Limb (tissue), 2 donors: ENCODE data around the gene TRIM15.

Experiments used
- DNase-seq, 2 donors: peaks; one replicate each; pipeline ENCODE4 v3.0.0-alpha.2; 2016; ENCODE audit errors: extremely low spot score in 2 of 2

TRIM15 gene

DNA sequence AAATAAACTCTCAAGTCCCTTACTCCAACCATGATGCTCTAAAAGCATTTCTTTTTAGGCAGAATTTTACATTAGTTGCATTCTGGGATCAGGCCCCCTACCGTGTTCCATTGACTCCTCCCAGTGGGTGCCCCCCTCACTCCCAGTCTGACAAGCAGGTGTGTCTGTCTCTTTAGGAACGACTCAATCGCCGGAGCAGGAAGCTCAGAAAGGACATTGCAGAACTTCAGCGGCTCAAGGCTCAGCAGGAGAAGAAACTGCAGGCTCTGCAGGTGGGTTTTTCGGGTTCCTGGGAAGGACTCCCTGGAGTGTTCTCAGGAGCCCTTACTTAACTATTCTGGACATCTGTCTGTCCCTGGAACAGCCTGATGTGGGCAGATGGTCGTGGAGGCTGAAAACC, 17.5 kb upstream of the TRIM15 start:
- DNase-seq = no peak

DNA sequence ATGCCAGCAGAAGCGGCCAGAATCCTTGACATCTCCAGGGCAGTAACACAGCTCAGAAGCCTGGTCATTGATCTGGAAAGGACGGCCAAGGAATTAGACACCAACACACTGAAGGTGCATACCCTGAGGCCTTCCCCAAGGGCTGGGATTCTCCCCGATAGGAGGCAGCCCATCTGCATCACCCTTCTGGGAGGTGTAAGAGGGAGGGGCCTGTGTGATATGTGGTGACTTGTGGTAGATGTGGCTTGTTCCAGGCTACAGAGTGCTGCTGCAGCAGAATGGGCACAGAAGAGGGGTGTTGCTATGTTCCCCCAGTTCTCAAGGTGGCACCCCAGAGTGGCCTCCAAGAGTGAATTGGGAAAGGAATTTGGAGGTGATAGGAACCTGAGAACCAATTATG, 16.2 kb upstream of the TRIM15 start:
- DNase-seq = no peak

DNA sequence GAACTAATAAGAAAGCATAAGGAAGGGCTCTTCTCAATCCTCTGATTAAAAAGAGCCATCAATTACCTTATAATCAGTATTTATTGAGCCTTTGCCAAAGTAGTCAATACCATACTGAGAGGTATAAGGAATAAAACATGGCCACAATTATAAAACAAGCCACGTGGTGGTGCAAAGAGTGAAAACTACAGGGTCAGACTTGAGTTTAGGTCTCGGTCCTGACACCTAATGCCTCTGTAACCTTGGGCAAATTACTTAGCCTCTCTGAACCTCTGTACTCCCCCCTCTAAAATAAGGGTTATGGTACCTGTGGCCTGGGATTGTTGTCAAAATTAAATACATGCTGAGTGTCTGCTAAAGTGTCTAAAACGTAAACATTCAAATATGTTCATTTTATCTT, 14.1 kb upstream of the TRIM15 start:
- no peak for DNase-seq

DNA sequence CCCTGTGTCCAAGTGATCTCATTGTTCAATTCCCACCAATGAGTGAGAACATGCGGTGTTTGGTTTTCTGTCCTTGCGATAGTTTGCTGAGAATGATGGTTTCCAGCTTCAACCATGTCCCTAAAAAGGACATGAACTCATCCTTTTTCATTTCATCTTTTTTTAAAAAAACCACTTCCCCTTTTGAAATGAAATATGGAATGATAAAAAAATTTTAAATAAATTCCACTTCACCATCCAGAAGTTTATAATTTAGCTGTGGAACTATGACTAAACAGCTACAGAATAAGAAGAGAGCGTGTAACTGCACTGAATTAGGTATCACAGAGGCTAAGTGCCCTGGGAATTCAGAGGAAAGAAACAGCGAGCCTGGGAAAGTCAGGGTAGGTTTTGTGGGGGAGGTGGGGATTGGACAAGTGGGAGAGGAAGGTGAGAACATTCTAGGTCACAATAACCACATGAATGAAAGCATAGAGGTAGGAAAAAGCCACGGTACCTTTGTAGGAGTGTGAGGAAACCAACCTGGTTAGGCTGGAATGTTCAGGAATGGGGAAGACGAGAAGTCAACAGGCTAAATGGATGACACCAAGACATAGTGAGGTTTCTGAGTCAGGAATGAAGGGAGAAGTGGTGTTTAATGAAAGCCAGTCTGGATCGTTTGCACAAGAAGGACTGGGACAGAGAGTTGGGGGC, 13.3 kb upstream of the TRIM15 start:
- DNase-seq = no peak

DNA sequence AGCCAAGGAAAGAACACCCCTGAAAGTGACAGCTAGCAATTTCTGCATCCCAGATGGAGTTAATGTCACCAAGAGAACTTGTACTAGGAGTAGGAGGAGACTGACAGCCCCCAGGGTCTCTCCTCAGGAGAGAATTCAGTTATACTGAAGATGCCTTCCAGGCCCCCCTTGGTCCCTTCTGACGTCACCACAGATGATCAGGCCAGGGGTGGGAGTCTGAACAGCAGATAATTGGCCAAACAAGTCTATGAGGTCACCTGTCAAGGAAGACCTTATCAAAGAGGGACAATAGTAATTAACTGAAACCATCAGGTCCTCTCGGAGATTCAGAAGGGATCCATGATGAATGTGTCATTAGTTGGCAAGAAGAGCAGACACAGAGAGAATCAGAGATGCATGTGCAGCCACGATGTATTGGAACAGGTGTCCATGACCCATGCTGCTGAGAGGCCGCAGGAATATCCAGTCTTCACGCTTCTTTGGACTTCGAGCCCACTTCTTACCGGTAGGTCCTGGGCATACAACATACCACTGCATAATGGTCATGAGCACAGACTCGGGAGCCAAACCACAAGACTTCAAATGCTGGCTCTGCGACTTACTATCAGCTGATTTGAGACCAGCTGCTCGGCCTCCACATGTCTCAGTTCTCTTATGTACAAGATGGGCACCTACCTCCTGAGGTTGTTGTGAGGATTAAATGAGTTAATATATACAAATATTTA, 12.5 kb upstream of the TRIM15 start:
- DNase-seq = no peak

DNA sequence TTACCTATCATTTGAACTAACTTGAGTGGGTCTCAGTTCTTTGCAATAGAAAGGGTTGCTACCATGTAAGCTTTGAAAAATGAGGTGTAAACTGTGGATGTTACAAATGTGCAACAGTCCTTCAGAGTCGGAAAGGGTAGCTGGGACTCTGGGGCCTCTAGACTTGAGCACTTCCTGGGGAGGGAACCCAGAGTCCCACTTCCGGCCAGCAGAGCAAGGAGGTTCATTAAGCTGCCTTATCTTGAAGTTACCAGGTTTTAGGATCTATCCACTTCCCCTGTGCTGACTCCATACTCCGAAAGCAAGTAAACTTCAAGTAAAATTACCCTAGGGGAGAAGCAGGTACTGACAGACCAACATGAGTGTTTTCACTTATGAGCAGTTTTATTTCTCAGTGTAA, 11.8 kb upstream of the TRIM15 start:
- DNase-seq = no peak

DNA sequence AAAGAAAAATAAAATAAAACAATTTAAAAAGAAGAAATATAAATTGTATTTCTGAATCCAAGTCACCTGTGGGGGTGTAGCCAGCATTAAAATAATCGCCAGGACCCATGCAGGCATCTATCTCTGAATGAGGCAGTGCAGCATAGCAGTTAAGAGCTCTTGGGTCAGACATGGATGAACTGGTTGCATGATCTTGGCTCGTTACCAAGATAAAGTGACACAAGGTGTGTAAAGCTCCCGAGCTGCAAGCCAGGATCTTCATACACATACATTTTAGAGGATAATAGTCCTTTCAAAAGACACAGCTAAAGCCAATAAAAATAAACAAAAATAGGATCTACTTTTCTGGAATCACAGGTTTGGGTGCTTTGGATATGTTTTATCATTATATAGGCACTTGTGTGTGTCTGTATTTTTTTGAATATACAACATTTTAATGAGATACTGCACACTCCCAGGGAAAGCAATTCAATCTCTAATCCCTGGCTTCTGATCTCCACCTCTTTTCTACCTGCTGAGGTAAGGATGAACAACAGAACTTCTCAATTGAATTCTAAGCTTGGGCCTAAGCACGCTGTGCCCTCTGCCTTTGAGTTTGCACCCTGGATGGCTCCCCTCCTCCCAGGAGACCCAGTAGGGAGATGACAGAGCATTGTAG, 11.2 kb upstream of the TRIM15 start:
- DNase-seq = no peak

DNA sequence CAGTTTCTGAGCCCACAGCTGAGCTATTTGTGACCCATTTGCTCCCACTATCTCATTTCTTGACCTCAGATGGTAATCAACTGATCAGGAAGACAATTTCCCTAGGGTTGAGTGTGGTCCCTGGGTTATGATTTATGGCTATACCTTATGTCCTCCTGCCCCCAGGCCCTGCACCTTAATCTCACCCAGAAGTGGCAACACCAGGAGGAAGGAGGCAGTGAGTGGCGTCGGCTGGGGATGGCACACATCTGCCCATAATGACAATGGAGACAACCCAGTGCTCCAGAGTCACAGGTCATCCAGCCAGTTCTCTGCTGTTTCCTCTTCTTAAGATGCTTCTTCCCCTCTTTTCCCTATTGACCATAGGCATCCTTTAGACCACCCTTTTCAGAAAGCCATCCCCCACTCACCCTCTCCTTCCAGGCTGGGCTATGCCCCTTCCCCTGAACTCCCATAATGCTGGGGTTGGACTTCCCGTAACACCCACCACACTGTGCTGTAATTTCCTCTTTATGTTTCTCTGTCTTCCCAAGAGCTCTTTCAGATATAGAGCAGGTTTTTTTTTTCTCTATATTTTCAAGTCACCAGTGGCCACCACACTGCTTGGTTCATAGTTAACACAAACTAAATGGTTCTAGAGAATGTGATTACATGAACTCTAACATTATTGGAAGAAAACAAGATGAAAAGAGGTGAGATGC, 10.3 kb upstream of the TRIM15 start:
- no peak for DNase-seq

DNA sequence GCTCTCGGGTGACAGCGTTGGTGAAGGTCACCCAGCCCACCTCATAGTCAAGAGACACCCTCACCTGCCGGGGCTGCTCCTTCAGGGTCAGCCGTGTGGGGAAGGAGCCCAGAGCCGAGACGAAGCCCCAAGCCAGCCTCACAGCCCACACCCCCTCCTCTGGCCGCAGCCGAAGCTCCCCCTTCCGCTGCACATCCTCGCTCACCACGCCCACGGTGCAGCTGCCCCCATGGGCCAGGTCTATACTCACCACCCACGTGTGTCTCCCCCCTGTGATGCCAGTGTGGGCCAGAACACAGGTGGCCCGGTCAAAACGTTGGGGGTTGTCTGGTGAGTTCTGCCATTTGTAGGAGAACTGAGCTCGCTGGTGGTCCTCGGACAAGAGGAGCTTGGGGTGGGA, 9.3 kb upstream of the TRIM15 start:
- DNase-seq = no peak

DNA sequence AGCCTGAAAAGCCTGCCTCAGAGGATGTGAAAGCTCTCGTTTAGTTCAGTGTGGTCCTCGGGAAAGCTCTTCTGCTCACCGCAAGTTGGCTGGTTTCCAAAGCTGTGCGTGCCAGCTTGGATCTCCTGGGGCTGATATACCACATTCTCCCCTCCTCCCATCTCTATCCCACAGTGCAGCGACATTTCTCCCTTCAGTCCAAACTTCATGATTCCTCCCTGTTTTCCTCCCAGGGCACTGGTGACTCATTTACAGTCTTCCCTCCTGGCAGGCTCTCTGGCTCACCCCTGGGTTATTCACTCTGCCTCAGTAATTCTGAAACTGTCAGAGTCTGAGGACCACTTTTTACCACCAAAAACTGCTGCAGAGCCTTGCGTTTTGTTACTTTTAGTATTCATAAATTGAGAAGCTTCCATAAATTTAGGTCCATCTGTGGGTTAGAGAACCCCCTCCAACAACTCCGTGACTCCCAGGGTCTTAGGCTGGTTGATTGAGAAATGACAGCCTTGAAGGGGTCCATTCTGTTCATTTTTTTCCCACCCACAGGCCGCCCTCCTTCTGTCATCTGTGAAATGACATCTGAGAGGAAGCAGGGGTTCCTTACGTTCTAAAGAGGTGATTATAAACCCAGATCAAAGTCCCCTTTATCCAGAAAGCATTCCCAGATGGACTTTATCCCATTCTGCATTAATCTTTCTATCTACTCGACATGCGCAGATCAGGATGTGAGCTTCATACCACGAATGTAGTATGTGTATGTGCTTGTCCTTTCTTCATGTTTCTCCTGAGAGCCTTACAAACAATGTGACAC, 8.4 kb upstream of the TRIM15 start:
- no peak for DNase-seq

DNA sequence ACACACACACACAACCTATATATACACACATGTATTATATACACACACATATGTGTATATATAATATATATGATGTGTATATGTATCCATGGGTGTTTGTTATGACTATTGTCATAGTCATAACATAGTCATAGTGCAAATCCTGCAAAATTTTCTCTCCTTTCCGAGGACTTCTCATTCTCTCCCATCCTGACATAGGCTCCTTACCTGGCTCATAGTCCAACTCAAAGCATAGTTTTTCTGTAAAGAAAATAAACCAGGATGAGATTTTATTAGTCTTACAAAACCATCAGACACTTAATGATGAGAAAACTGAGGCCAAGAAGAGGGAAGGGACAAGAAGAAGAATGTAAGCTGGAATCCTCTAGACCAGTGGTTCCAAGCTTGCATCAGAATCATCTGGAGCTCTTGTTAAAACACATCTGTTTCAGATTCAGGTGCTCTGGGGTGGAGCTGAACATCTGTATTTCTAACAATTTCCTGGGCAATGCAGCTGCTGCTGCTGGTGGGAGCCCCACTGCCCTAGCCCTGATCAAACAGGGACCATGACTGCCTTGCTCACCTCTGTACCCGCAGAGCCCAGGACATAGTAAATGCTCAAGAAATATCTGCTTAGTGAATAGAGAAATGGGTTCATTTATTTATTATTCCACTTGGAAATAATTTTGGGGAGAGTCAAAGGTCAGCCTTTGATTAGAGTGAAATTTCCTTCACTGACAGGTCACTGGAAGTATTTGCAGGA, 7.7 kb upstream of the TRIM15 start:
- DNase-seq = no peak

DNA sequence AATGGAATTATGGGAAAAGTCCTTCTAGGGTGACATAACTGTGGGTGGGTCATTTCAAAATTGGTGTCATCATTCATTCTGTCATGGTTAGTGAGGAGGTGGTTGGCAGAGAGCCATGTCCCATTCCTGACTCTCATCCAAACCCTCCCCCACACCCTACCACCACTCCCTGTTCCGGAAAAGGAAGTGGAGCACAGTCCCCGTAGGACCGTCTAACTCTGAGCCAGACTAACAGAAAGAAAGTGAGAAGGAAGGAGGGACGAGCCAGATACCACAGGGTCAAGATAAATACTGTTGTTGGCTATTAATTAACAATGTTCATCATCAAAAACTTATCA, 7.1 kb upstream of the TRIM15 start:
- DNase-seq = no peak

DNA sequence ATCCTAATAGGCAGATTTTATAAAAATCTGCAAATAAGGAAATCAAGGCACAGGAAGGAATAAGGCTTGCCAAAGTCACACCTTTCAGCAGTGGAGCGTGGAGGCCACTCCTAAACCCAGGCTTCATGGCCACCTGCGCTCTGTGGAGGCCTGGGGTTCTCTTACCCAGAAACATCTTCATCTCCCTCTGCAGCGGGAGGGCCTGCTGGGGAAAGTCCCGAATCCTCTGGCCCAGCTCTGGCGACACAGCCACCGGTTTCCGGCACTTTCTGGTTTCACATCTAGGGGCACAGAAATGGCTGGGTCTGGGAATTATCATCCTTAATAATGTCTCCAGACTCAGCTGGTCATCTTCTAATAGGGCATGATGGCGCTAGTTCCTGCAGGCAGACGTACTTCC, 6.6 kb upstream of the TRIM15 start:
- DNase-seq = no peak

DNA sequence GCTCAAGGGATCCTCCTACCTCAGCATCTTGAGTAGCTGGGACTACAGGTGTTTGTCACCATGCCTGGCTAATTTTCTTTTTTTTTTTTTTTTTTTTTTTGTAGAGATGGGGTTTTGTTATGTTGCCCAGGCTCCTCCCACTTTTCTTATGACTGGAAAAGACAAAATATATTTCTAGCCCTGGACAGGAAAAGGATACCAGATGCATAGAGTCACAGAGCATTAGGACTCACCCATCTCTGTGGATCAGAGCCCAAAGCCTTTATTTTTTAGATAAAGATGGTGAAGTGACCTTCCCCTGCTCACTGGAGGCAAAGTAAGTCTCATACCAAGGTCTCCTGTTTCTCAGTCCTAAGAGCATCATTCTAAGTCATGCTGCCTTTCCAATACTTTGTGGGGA, 5.8 kb upstream of the TRIM15 start:
- DNase-seq = no peak

DNA sequence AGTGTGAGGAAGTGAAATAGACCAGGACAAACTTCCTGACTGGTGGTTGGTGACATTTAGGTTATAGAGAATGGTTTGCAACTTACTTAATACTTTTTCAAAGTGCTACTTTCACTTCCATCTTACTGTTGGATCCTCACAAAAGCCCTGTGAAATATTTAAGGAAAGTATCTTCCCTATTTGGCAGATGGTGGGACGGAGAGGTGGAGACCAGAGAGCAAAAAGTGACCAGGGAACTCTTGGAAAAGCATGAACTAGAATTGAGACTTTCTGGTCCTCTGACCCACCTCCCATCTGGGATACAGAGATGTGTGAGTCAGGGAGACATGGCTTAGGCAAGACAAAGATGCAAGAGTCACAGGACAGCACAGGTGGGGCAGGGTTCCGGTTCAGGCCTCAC, 5.3 kb upstream of the TRIM15 start:
- no peak for DNase-seq

DNA sequence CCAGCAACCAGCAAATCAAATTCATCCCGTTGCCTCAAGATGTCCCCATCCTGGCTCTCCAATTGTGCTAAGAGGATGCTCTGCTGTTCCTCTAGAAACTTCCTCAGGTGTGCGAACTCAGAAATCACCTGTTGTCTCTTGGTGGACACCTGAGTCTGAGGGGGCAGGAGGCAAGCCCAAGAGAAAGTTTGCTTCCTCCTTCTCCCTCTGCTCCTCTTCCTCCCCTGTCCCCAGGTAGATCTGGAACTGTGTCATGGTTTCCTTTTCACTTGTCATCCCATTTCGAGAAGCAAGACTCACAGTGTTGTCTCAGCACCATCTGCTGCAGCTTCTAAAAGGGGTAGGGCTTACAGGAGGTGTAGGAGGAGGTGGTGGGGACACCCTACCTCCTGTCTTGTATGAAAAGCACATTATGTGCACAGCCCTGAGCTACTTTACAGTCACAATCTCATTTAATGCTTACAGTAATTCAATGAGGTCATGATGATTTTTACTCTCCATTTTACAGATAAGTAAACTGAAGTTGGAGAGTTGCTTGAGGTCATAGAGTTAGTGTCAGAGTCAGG, 4.8 kb upstream of the TRIM15 start:
- no peak for DNase-seq

DNA sequence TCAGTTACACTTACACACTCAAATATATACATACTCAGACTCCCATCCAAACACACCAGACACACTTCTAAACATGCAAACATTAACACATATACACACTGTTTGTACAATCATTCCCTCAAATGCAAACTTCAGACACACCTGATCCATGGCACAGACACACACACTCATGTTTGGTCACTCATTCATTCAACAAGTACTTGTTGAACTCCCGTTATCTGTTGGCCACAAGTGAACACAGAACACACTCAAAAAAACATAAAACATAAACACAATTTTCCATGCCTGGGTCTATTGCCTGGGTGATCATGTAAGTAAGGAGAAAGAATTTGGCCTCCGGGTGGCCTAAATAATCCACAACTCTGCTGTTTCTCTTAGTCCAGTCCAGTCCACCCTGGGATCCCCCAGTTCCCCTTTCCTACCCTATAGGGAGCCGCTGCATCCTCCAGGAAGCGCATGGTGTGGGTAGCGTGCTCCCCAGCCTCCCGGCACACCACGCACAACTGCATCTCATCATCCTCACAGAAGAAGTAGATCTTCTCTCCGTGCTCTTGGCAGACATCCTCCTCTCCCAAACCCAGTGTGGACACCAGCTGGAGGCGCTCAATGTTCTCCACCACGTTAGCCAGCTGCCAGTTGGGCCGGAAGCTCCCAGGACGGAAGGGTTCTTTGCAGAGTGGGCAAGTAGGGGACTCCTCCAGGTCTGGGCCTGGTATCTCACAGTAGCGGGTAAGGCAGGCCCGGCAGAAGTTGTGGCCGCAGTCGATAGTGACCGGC, 3.1 kb upstream of the TRIM15 start:
- no peak for DNase-seq

DNA sequence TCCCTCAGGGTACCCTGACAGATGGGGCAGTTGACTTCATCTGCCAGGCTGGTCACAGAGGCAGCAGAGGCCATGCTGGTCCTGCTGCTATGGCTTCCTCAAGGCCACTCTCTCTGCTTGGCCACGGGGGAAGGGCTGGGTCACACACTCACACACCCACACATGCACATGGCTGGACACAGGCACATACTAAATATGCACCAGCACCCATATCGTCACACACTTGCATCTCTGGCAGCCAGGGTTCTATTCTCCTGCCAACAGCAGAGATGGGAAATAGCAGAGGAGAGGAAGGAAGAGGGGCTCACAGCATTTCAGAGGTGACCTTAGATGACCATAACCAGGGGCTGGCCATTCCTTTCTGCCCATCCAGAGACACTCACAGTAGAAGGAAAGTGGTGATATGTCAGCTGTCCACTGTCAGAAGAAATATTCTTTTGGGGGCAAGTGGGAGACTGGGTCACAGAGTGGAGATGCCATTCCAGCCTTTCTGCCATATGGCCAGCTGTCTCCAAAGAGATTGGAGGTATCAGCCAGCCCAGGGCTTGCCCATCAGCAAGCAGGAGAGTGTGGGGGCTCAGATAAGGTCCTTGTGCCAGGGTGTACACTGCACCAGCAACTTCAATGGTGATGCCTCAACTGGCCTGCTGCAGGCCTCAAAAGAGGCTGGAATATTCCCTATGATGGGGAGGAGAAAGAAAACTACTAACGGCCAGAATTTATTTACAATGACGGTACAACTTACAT, 2.4 kb upstream of the TRIM15 start, which contains the start of gene TRIM10:
TSS of gene TRIM10 (minus strand) at position 427 of the 747 bp plus-strand sequence. CDS start at position 74, 353 bp downstream.
- no peak for DNase-seq
